Endodermal cell (in vitro differentiated cells): ENCODE data around the gene NCKAP5. TPM values are rescaled to one million over a fixed set of nuclear protein-coding genes. Genes with fewer than 3 reads are reported as not detected.

Experiments
- DNase-seq: peaks from one replicate; pipeline ENCODE4 v3.0.0-alpha.2; 2017
- H3K27ac ChIP-seq: 2 replicates; pipeline ENCODE4 v1.5.1; 2013; ENCODE audit warnings: mild to moderate bottlenecking, low read depth, low read length, moderate library complexity
- H3K27me3 ChIP-seq: 2 replicates; pipeline ENCODE4 v1.6.1; 2013; ENCODE audit warnings: mild to moderate bottlenecking, low read length, moderate library complexity; ENCODE audit not compliant: insufficient read depth, control insufficient read depth, poor library complexity, severe bottlenecking
- H3K36me3 ChIP-seq: 2 replicates; pipeline ENCODE4 v1.7.0; 2013; ENCODE audit warnings: mild to moderate bottlenecking, low read length, moderate library complexity; ENCODE audit not compliant: control insufficient read depth, insufficient read depth
- H3K4me1 ChIP-seq: one replicate; pipeline ENCODE4 v1.7.0; 2013; ENCODE audit warnings: low read length; ENCODE audit not compliant: control insufficient read depth, insufficient read depth
- H3K4me3 ChIP-seq: 2 replicates; pipeline ENCODE4 v1.5.1; 2013; ENCODE audit warnings: mild to moderate bottlenecking, low read length, moderate library complexity
- H3K9ac ChIP-seq: 2 replicates; pipeline ENCODE4 v1.6.1; 2013; ENCODE audit warnings: mild to moderate bottlenecking, low read length, moderate library complexity; ENCODE audit not compliant: poor library complexity, severe bottlenecking; ENCODE audit errors: extremely low read depth
- H3K9me3 ChIP-seq: 2 replicates; pipeline ENCODE4 v1.6.1; 2013; ENCODE audit warnings: mild to moderate bottlenecking, low read length, moderate library complexity; ENCODE audit not compliant: control insufficient read depth
- H3K27ac Mint-ChIP-seq: 2 replicates; pipeline ENCODE4 v1.8.0; 2020; ENCODE audit warnings: mixed read lengths
- H3K27me3 Mint-ChIP-seq: 2 replicates; pipeline ENCODE4 v1.8.0; 2021; ENCODE audit warnings: mild to moderate bottlenecking, mixed read lengths; ENCODE audit not compliant: insufficient read depth
- H3K36me3 Mint-ChIP-seq: 2 replicates; pipeline ENCODE4 v1.8.0; 2020; ENCODE audit warnings: low read depth, mixed read lengths
- H3K4me1 Mint-ChIP-seq: 2 replicates; pipeline ENCODE4 v1.8.0; 2020; ENCODE audit warnings: mixed read lengths
- H3K4me3 Mint-ChIP-seq: 2 replicates; pipeline ENCODE4 v1.8.0; 2020; ENCODE audit warnings: mild to moderate bottlenecking, moderate library complexity, mixed read lengths
- H3K9me3 Mint-ChIP-seq: 2 replicates; pipeline ENCODE4 v1.8.0; 2020; ENCODE audit warnings: mild to moderate bottlenecking, mixed read lengths
- WGBS, 2 experiments: methylation state at CpG; one replicate each; pipeline versions ENCODE4 v1.1.5 to v1.1.7; 2013; ENCODE audit warnings: missing lambda C conversion rate in 2 of 2, mixed read lengths in 1 of 2; ENCODE audit not compliant: insufficient coverage in 1 of 2, insufficient read length in 1 of 2; 5-methylcytosine and 5-hydroxymethylcytosine counted together
- total RNA-seq, 2 donors: library from RNA; stranded (reverse); fragmentation: NEBNext Ultra II Directional in 1 of 2; extraction: Animal tissue kit (Norgen Biotek cat#: 25700) in 1 of 2; gene quantifications; 2 replicates in 1 of 2; 3 replicates in 1 of 2; pipeline ENCODE4 v1.2.1, GENCODE V29; 2021
- TF ChIP-seq, protein P1 (sequence below): fragments of 200-600 bp; sonication (generic); conservative IDR thresholded peaks from 2 replicates; pipeline ENCODE4 v1.5.0; 2021; ENCODE audit warnings: antibody characterized with exemption, mild to moderate bottlenecking

The NCKAP5 gene
- total RNA-seq, 2 donors from 2014 or later: 0.58 to 0.92 TPM

DNA sequence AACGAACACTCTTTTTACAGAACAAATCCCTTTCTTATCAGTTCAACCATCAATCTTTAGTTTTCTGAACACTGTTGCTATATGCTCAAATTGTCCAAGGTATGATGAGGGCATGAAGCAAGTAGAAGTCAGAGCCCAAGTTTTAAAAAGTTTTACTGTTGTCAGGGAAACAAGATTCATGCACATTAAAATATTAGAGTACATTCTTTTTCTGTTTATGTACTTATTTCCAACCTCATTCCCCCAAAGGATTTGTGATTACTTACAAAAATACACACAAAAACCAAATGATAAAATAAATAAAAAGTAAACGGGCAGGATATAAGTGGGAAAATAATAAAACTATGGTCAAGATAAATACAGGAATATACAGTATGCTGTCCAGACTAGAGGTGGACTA is 15.4 kb downstream of the NCKAP5 start:
- peaks cover 2% of the 10 kb centered on the region for H3K9me3 Mint-ChIP-seq
- Histone ChIP-seq H3K27me3 (no peaks in the 10 kb centered on the region), H3K4me1 (no peaks in the 10 kb centered on the region), H3K36me3 (no peaks in the 10 kb centered on the region), H3K9ac (no peak overlapping the region), H3K4me3 (no peak overlapping the region), H3K9me3 (no peaks in the 10 kb centered on the region), H3K27ac (no peak overlapping the region)
- H3K4me1 Mint-ChIP-seq: no peaks in the 10 kb centered on the region
- TF ChIP-seq, protein P1, sequence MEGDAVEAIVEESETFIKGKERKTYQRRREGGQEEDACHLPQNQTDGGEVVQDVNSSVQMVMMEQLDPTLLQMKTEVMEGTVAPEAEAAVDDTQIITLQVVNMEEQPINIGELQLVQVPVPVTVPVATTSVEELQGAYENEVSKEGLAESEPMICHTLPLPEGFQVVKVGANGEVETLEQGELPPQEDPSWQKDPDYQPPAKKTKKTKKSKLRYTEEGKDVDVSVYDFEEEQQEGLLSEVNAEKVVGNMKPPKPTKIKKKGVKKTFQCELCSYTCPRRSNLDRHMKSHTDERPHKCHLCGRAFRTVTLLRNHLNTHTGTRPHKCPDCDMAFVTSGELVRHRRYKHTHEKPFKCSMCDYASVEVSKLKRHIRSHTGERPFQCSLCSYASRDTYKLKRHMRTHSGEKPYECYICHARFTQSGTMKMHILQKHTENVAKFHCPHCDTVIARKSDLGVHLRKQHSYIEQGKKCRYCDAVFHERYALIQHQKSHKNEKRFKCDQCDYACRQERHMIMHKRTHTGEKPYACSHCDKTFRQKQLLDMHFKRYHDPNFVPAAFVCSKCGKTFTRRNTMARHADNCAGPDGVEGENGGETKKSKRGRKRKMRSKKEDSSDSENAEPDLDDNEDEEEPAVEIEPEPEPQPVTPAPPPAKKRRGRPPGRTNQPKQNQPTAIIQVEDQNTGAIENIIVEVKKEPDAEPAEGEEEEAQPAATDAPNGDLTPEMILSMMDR: no peak
- DNase-seq: no peak
- no peak overlapping the region for H3K4me3 Mint-ChIP-seq
- H3K27ac Mint-ChIP-seq: no peak overlapping the region
- 100% methylated on average over 1 of the region's 2 CpGs; no CpG with 5 or more reads in 1 of the 2 experiments for WGBS, 2 experiments
- no peaks in the 10 kb centered on the region for H3K36me3 Mint-ChIP-seq
- H3K27me3 Mint-ChIP-seq: peaks cover 7% of the 10 kb centered on the region

DNA sequence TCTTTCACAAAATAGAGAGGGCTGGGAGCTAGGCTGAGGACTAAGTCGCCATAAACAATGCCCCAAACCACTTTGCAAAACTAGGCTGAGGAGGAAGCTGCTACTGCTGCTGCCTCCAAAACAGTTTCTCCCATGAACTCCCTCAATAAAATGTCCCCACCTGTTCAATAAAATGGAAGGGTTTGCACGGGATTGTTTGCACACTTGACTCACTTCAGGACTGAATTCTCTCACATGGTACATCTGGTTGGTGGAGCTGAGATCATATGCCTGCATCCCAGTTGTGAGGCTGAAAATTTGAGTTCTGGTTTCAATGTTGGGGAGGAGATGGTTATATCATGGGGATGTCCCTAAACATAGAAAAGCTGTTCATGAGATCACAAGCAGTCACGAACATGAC is 26.5 kb downstream of the NCKAP5 start:
- no peak overlapping the region for H3K9ac ChIP-seq
- Mint-ChIP-seq H3K9me3 (peaks cover 6% of the 10 kb centered on the region), H3K4me3 (no peak overlapping the region), H3K27ac (no peak overlapping the region), H3K4me1 (peaks cover 2% of the 10 kb centered on the region), H3K27me3 (peaks cover 5% of the 10 kb centered on the region), H3K36me3 (no peaks in the 10 kb centered on the region)
- H3K9me3 ChIP-seq: peaks cover 7% of the 10 kb centered on the region
- TF ChIP-seq, protein P1: no peak
- no peak overlapping the region for H3K27ac ChIP-seq
- H3K27me3 ChIP-seq: no peaks in the 10 kb centered on the region
- no peak overlapping the region for H3K4me3 ChIP-seq
- no peaks in the 10 kb centered on the region for H3K36me3 ChIP-seq
- no peaks in the 10 kb centered on the region for H3K4me1 ChIP-seq
- DNase-seq: no peak
- 80 to 87% methylated on average over 1 to 3 of the region's 3 CpGs for WGBS, 2 experiments

DNA sequence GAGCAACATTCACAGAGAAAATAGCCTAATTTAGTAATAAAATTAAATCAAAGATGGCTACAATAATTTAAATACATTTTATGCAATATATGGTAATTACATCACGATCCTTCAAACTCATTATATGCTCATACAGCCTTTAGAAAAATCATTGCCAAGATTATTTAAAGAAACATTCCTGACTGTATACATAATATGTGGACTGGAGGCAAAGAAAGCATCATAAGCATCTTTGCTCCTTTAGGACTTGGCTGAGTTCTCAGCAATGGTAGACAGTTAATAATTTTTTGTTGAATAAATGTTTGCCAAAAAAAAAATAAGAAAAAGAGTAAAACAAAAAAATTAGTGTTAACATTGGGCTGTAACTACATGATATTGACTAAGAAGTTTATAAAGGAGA is 26.9 kb downstream of the NCKAP5 start:
- Mint-ChIP-seq H3K27me3 (peaks cover 2% of the 10 kb centered on the region), H3K27ac (no peak overlapping the region), H3K4me3 (no peak overlapping the region), H3K9me3 (peaks cover 1% of the 10 kb centered on the region), H3K36me3 (no peaks in the 10 kb centered on the region), H3K4me1 (no peaks in the 10 kb centered on the region)
- no peaks in the 10 kb centered on the region for H3K27me3 ChIP-seq
- no peak overlapping the region for H3K27ac ChIP-seq
- no CpG with 5 or more reads among the region's 1 CpG for WGBS, 2 experiments
- DNase-seq: no peak
- H3K4me3 ChIP-seq: no peak overlapping the region
- no peak overlapping the region for H3K9ac ChIP-seq
- TF ChIP-seq, protein P1: no peak
- H3K36me3 ChIP-seq: no peaks in the 10 kb centered on the region
- H3K9me3 ChIP-seq: peaks cover 3% of the 10 kb centered on the region
- no peaks in the 10 kb centered on the region for H3K4me1 ChIP-seq
